Vagina (tissue), 2 donors: ENCODE data around the gene VRK3. TPM values are rescaled to one million over a fixed set of nuclear protein-coding genes. Genes with fewer than 3 reads are reported as not detected.
A peak's percentile ranks its signal among the peaks of the same experiment; 100 is the strongest.

Source experiments
- DNase-seq, 2 donors: peaks; one replicate each; pipeline ENCODE4 v3.0.0-alpha.2; 2017; ENCODE audit errors: extremely low spot score in 2 of 2
- H3K27ac ChIP-seq: fragments of 200-600 bp; sonication (generic); one replicate; pipeline ENCODE4 v1.5.1; 2019
- H3K27me3 ChIP-seq: fragments of 200-600 bp; sonication (generic); one replicate; pipeline ENCODE4 v1.5.1; 2019
- H3K36me3 ChIP-seq, 2 donors: fragments of 200-600 bp; sonication (generic); one replicate each; pipeline ENCODE4 v1.5.1; 2017 to 2019
- H3K4me1 ChIP-seq: fragments of 200-600 bp; sonication (generic); one replicate; pipeline ENCODE4 v1.5.1; 2019
- H3K4me3 ChIP-seq, 2 donors: fragments of 200-600 bp; sonication (generic); 1 replicate in 1 of 2; 2 replicates in 1 of 2; pipeline ENCODE4 v1.5.1; 2016 to 2019
- H3K9me3 ChIP-seq: fragments of 200-600 bp; sonication (generic); one replicate; pipeline ENCODE4 v1.5.1; 2019
- CTCF ChIP-seq, 3 experiments: fragments of 450-650 bp in 2 of 3; fragments of 200-600 bp in 1 of 3; sonication (generic) in 1 of 3; IDR thresholded peaks; one replicate each; pipeline ENCODE4 v1.5.1; 2017 to 2019; ENCODE audit warnings: antibody characterized with exemption in 3 of 3, mild to moderate bottlenecking in 2 of 3, moderate library complexity in 2 of 3
- POLR2A ChIP-seq, 2 donors: fragments of 450-650 bp; IDR thresholded peaks; one replicate each; pipeline ENCODE4 v1.6.1; 2017; ENCODE audit warnings: antibody characterized with exemption in 2 of 2, mild to moderate bottlenecking in 2 of 2, moderate library complexity in 2 of 2
- POLR2AphosphoS5 ChIP-seq, 2 donors: sonication (generic); formaldehyde crosslinking; IDR thresholded peaks; one replicate each; pipeline ENCODE4 v1.9.0; 2017; ENCODE audit warnings: antibody characterized with exemption in 2 of 2, mild to moderate bottlenecking in 2 of 2, low read depth in 1 of 2; ENCODE audit not compliant: insufficient read depth in 1 of 2
- intact Hi-C: fragments of 100-400 bp; cut with DNase I; formaldehyde crosslinking; loops from one replicate; pipeline ENCODE4 v1.15.1; 2023
- total RNA-seq: library from RNA; depleted of rRNA; stranded (reverse); fragments of >200 nt; gene quantifications from one replicate; pipeline ENCODE4 v1.2.3, GENCODE V29; 2016

Gene VRK3
- total RNA-seq, 1 donor from 2014 or later = 34.9 TPM

GRCh38 chr19:49938662-49939061, 86.5 kb downstream of the VRK3 start:
- intact Hi-C loops = loop anchor here (5.0 kb wide), 1 partner anchor 44 kb away; no protein-coding TSS in a partner anchor
- Histone ChIP-seq H3K27me3 (no peaks in the 10 kb centered on the region), H3K9me3 (no peaks in the 10 kb centered on the region)

GRCh38 chr19:49937750-49938381, 87.3 kb downstream of the VRK3 start:
- Histone ChIP-seq H3K27ac (no peak overlapping the region), H3K9me3 (no peaks in the 10 kb centered on the region), H3K36me3 (no peaks in the 10 kb centered on the region), H3K4me3 (peak overlapping the region in 1 of 2 donors; percentile 21), H3K27me3 (no peaks in the 10 kb centered on the region), H3K4me1 (peaks cover 9% of the 10 kb centered on the region)
- TF ChIP-seq POLR2AphosphoS5 (IDR thresholded peaks at IDR 0.05; ENCODE audit: insufficient read depth in 1 of 2, low read depth in 1 of 2) (peak in 1 of 2 donors; percentile 45), CTCF (IDR thresholded peaks at IDR 0.05) (peak; percentile 92 to 93 (median 92)), POLR2A (IDR thresholded peaks at IDR 0.05) (no peak)
- DNase-seq = no peak
- intact Hi-C loops = loop anchor here (5.0 kb wide), 1 partner anchor 44 kb away; no protein-coding TSS in a partner anchor

More at GRCh38 chr19:49938662-49939061, 86.5 kb downstream of the VRK3 start:
- H3K4me3 ChIP-seq = no peak overlapping the region
- DNase-seq = no peak
- H3K36me3 ChIP-seq = no peaks in the 10 kb centered on the region
- TF ChIP-seq POLR2AphosphoS5 (IDR thresholded peaks at IDR 0.05; ENCODE audit: insufficient read depth in 1 of 2, low read depth in 1 of 2) (no peak), CTCF (IDR thresholded peaks at IDR 0.05) (no peak), POLR2A (IDR thresholded peaks at IDR 0.05) (no peak)
- H3K27ac ChIP-seq = no peak overlapping the region
- H3K4me1 ChIP-seq = peaks cover 9% of the 10 kb centered on the region

GRCh38 chr19:49936549-49936948, 88.6 kb downstream of the VRK3 start:
- DNase-seq = no peak
- Histone ChIP-seq H3K4me3 (no peak overlapping the region), H3K4me1 (peaks cover 9% of the 10 kb centered on the region), H3K9me3 (no peaks in the 10 kb centered on the region), H3K27me3 (no peaks in the 10 kb centered on the region), H3K36me3 (no peaks in the 10 kb centered on the region), H3K27ac (no peak overlapping the region)
- intact Hi-C loops = loop anchor here (5.0 kb wide), 1 partner anchor 46 kb away; no protein-coding TSS in a partner anchor
- TF ChIP-seq POLR2AphosphoS5 (IDR thresholded peaks at IDR 0.05; ENCODE audit: insufficient read depth in 1 of 2, low read depth in 1 of 2) = no peak
- TF ChIP-seq CTCF (IDR thresholded peaks at IDR 0.05) = no peak
- no peak for TF ChIP-seq POLR2A (IDR thresholded peaks at IDR 0.05)

GRCh38 chr19:49933643-49934042, 91.5 kb downstream of the VRK3 start:
- TF ChIP-seq CTCF (IDR thresholded peaks at IDR 0.05) (no peak), POLR2AphosphoS5 (IDR thresholded peaks at IDR 0.05; ENCODE audit: insufficient read depth in 1 of 2, low read depth in 1 of 2) (no peak), POLR2A (IDR thresholded peaks at IDR 0.05) (no peak)
- DNase-seq = no peak
- Histone ChIP-seq H3K9me3 (no peaks in the 10 kb centered on the region), H3K4me3 (no peak overlapping the region), H3K27ac (no peak overlapping the region), H3K36me3 (no peaks in the 10 kb centered on the region), H3K27me3 (no peaks in the 10 kb centered on the region), H3K4me1 (peaks cover 9% of the 10 kb centered on the region)
- intact Hi-C loops = no loop called here

- Histone ChIP-seq H3K9me3 (no peaks in the 10 kb centered on the region), H3K4me3 (no peak overlapping the region), H3K4me1 (peaks cover 11% of the 10 kb centered on the region), H3K27me3 (no peaks in the 10 kb centered on the region), H3K27ac (no peak overlapping the region), H3K36me3 (no peaks in the 10 kb centered on the region)
- TF ChIP-seq POLR2A (IDR thresholded peaks at IDR 0.05) (no peak), POLR2AphosphoS5 (IDR thresholded peaks at IDR 0.05; ENCODE audit: insufficient read depth in 1 of 2, low read depth in 1 of 2) (no peak)
- DNase-seq = no peak
- intact Hi-C loops = no loop called here
Measured at GRCh38 chr19:49932731-49933131, 92.4 kb downstream of the VRK3 start.
